PC-3 (cell line): ENCODE results near the gene ADAM12. TPM values are rescaled to one million over a fixed set of nuclear protein-coding genes. Genes with fewer than 3 reads are reported as not detected.

Source experiments
- ATAC-seq: fragments of 200-7000 bp; cut with Tn5 transposase; 2 replicates; pipeline ENCODE4 v1.9.1; 2020; ENCODE audit warnings: mild to moderate bottlenecking, moderate library complexity
- BruUV-seq: library from RNA; stranded (reverse); fragments of 400-500 nt; replicated peaks from 2 replicates; lab custom pipeline; 2021; lab: Mats Ljungman, UMichigan
- CTCF ChIA-PET: fragments of 300-600 bp; sonication (Branson Sonifier 250); formaldehyde crosslinking; loops from one replicate; lab custom pipeline; 2022; ENCODE audit warnings: antibody characterized with exemption; lab: Charles Lee
- POLR2A ChIA-PET: fragments of 300-600 bp; sonication (Branson Sonifier 250); formaldehyde crosslinking; loops from one replicate; lab custom pipeline; 2022; ENCODE audit warnings: antibody characterized with exemption; ENCODE audit not compliant: unreplicated experiment; lab: Charles Lee
- DNase-seq: peaks from one replicate; pipeline ENCODE4 v3.0.0-alpha.2; 2015
- H2AFZ ChIP-seq: fragments of 300-600 bp; sonication (generic); 2 replicates; pipeline ENCODE4 v1.6.0; 2016; ENCODE audit warnings: antibody characterized with exemption, low read length
- H3F3A ChIP-seq: fragments of 300-600 bp; sonication (generic); one replicate; pipeline ENCODE4 v1.6.0; 2017; ENCODE audit warnings: antibody characterized with exemption, low read length, control low read depth, mild to moderate bottlenecking; ENCODE audit not compliant: unreplicated experiment
- H3K27ac ChIP-seq: fragments of 300-600 bp; sonication (generic); 2 replicates; pipeline ENCODE4 v1.5.1; 2016; ENCODE audit warnings: mild to moderate bottlenecking, low read length
- H3K27me3 ChIP-seq: fragments of 300-600 bp; sonication (generic); 2 replicates; pipeline ENCODE4 v1.6.1; 2016; ENCODE audit warnings: low read length, mixed read lengths
- H3K36me3 ChIP-seq: fragments of 300-600 bp; sonication (generic); 2 replicates; pipeline ENCODE4 v1.6.1; 2016; ENCODE audit warnings: low read depth, mixed run types, low read length, mixed read lengths
- H3K4me1 ChIP-seq: fragments of 300-600 bp; sonication (generic); 2 replicates; pipeline ENCODE4 v1.5.1; 2016; ENCODE audit warnings: low read length; ENCODE audit not compliant: insufficient read depth
- H3K4me2 ChIP-seq: fragments of 300-600 bp; sonication (generic); 2 replicates; pipeline ENCODE4 v1.6.0; 2016; ENCODE audit warnings: low read length
- H3K4me3 ChIP-seq: fragments of 300-600 bp; sonication (generic); 2 replicates; pipeline ENCODE4 v1.5.1; 2016; ENCODE audit warnings: mild to moderate bottlenecking, low read length, mixed read lengths
- H3K79me2 ChIP-seq: fragments of 300-600 bp; sonication (generic); 2 replicates; pipeline ENCODE4 v1.6.1; 2017; ENCODE audit warnings: low read length, mixed read lengths
- H3K9ac ChIP-seq: fragments of 300-600 bp; sonication (generic); 2 replicates; pipeline ENCODE4 v1.6.0; 2016; ENCODE audit warnings: mild to moderate bottlenecking, low read length
- H3K9me2 ChIP-seq: fragments of 300-600 bp; sonication (generic); replicated peaks from 2 replicates; pipeline ENCODE4 v1.6.1; 2016; ENCODE audit warnings: mixed run types, low read length, mixed read lengths
- H3K9me3 ChIP-seq: fragments of 300-600 bp; sonication (generic); 2 replicates; pipeline ENCODE4 v1.6.1; 2016; ENCODE audit warnings: low read length, mixed read lengths
- H4K20me1 ChIP-seq: fragments of 300-600 bp; sonication (generic); 2 replicates; pipeline ENCODE4 v1.6.1; 2016; ENCODE audit warnings: low read length, mixed read lengths
- CTCF ChIP-seq: fragments of 300-600 bp; sonication (generic); conservative IDR thresholded peaks from 2 replicates; pipeline ENCODE4 v1.5.1; 2017; ENCODE audit warnings: antibody characterized with exemption, low read depth, mild to moderate bottlenecking, low read length
- EZH2 ChIP-seq: fragments of 300-600 bp; sonication (generic); IDR thresholded peaks from one replicate; pipeline ENCODE4 v1.6.1; 2017; ENCODE audit warnings: antibody characterized with exemption, mild to moderate bottlenecking, low read length; ENCODE audit not compliant: unreplicated experiment
- EZH2phosphoT487 ChIP-seq: fragments of 300-600 bp; sonication (generic); IDR thresholded peaks from 2 replicates; pipeline ENCODE4 v1.6.1; 2018; ENCODE audit warnings: mild to moderate bottlenecking, antibody characterized with exemption, low read length, borderline replicate concordance
- intact Hi-C: fragments of 100-400 bp; cut with micrococcal nuclease; formaldehyde crosslinking; loops from 2 replicates; pipeline ENCODE4 v1.9.0; 2023
- total RNA-seq: library from RNA; depleted of rRNA; stranded (reverse); fragments of >200 nt; gene quantifications from 2 replicates; pipeline ENCODE4 v1.2.3, GENCODE V29; 2014

ADAM12 gene
- total RNA-seq, 1 experiment from 2014 or later, result 3.4 TPM

DNA sequence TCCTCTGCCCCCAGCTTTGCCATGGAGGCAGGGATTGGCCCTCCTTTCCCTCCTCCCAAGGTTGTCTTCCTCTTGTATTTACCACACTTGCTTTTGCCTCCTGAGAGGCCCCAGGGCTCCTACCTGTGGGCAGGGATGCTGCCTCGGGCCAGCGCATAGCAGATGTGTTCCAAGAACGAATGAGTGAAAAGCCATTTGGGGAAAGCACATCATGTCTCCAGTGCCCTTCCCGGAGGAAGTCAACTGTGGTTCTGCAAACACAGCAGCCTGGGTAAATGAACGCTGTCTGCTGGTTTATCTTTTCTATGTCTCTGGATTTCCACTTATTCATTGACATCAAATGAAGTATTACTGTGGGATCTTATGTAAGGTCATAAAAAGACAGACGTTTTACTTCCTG is 330.2 kb downstream of the ADAM12 start:
- no TSS peak for BruUV-seq
- no peak overlapping the region for H2AFZ ChIP-seq
- no peaks in the 10 kb centered on the region for H3K79me2 ChIP-seq
- peaks cover 46% of the 10 kb centered on the region for H3K4me1 ChIP-seq
- ATAC-seq, result no peak
- H3K27ac ChIP-seq, result 0 out of 2 replicates have a peak overlapping the region, but pooled peaks have one; percentile 98
- H3K4me3 ChIP-seq, result no peak overlapping the region
- H3K9me2 ChIP-seq, result no peaks in the 10 kb centered on the region
- ChIA-PET CTCF (interaction anchor here (0.6 kb wide), 1 partner anchor 74 kb away, joined by 3 read pairs; no protein-coding TSS in a partner anchor), POLR2A (no interaction called here)
- no peaks in the 10 kb centered on the region for H4K20me1 ChIP-seq
- intact Hi-C loops, result no loop called here
- no peaks in the 10 kb centered on the region for H3K36me3 ChIP-seq
- H3K9me3 ChIP-seq, result no peaks in the 10 kb centered on the region
- TF ChIP-seq EZH2 (no peak), EZH2phosphoT487 (no peak), CTCF (no peak)
- DNase-seq, result no peak
- peaks cover 9% of the 10 kb centered on the region for H3F3A ChIP-seq
- no peaks in the 10 kb centered on the region for H3K27me3 ChIP-seq
- no peak overlapping the region for H3K9ac ChIP-seq
- H3K4me2 ChIP-seq, result no peak overlapping the region

GRCh38 chr10:126057494-126057893 is 330.8 kb downstream of the ADAM12 start:
- H3K27me3 ChIP-seq, result no peaks in the 10 kb centered on the region
- DNase-seq (no peak), ATAC-seq (no peak)
- ChIA-PET POLR2A (no interaction called here), CTCF (interaction anchor here (0.6 kb wide), 1 partner anchor 73 kb away, joined by 3 read pairs; no protein-coding TSS in a partner anchor)
- no peak overlapping the region for H2AFZ ChIP-seq
- H4K20me1 ChIP-seq, result no peaks in the 10 kb centered on the region
- no peak overlapping the region for H3K9ac ChIP-seq
- no peak for TF ChIP-seq EZH2phosphoT487
- no peak for TF ChIP-seq CTCF
- no peak for TF ChIP-seq EZH2
- H3K36me3 ChIP-seq, result no peaks in the 10 kb centered on the region
- no peaks in the 10 kb centered on the region for H3K9me3 ChIP-seq
- intact Hi-C loops, result no loop called here
- BruUV-seq, result no TSS peak
- H3K4me2 ChIP-seq, result no peak overlapping the region
- H3K27ac ChIP-seq, result no peak overlapping the region
- H3K79me2 ChIP-seq, result no peaks in the 10 kb centered on the region
- peaks cover 40% of the 10 kb centered on the region for H3K4me1 ChIP-seq
- no peak overlapping the region for H3K4me3 ChIP-seq
- H3K9me2 ChIP-seq, result no peaks in the 10 kb centered on the region
- peaks cover 9% of the 10 kb centered on the region for H3F3A ChIP-seq

- no peaks in the 10 kb centered on the region for H3K9me2 ChIP-seq
These were observed 334.1 kb downstream of the ADAM12 start for GRCh38 chr10:126054191-126054590.

More at GRCh38 chr10:126054191-126054590, 334.1 kb downstream of the ADAM12 start:
- Histone ChIP-seq H3K27ac (no peak overlapping the region), H3K4me2 (no peak overlapping the region), H3K27me3 (no peaks in the 10 kb centered on the region), H2AFZ (no peak overlapping the region), H3K79me2 (no peaks in the 10 kb centered on the region), H3K4me3 (no peak overlapping the region), H3K36me3 (no peaks in the 10 kb centered on the region), H3K9me3 (no peaks in the 10 kb centered on the region), H4K20me1 (no peaks in the 10 kb centered on the region), H3K4me1 (peaks cover 20% of the 10 kb centered on the region), H3K9ac (no peak overlapping the region), H3F3A (no peaks in the 10 kb centered on the region)
- ChIA-PET POLR2A (no interaction called here), CTCF (no interaction called here)
- intact Hi-C loops, result no loop called here
- ATAC-seq, result no peak
- TF ChIP-seq CTCF, result no peak
- TF ChIP-seq EZH2phosphoT487, result no peak
- no peak for TF ChIP-seq EZH2
- BruUV-seq, result no TSS peak
- no peak for DNase-seq
